Measurements from ENCODE around the gene MYH6.

DNA sequence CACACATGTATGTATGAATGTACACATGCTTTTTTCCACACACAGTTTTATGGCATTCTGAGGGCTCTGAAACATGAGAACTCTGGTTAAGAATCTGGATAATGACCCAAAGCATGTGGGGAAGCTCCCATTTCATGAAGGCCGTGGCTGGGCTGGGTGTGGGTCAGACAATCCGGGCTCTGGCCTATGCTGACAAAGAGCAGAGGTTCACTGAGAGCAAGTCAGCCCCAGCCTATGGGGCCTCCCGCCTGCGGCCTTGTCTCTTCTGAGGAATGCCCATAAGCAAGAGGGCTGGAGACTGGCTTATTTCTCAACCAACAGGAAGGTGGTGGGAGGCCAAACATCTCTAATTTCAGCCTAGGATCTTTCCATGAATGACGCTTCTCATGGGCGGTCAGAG is 8.5 kb downstream of the MYH6 start:
- no peak for TF ChIP-seq POLR2A (IDR thresholded peaks at IDR 0.05)
- TF ChIP-seq, protein P1, sequence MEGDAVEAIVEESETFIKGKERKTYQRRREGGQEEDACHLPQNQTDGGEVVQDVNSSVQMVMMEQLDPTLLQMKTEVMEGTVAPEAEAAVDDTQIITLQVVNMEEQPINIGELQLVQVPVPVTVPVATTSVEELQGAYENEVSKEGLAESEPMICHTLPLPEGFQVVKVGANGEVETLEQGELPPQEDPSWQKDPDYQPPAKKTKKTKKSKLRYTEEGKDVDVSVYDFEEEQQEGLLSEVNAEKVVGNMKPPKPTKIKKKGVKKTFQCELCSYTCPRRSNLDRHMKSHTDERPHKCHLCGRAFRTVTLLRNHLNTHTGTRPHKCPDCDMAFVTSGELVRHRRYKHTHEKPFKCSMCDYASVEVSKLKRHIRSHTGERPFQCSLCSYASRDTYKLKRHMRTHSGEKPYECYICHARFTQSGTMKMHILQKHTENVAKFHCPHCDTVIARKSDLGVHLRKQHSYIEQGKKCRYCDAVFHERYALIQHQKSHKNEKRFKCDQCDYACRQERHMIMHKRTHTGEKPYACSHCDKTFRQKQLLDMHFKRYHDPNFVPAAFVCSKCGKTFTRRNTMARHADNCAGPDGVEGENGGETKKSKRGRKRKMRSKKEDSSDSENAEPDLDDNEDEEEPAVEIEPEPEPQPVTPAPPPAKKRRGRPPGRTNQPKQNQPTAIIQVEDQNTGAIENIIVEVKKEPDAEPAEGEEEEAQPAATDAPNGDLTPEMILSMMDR (IDR thresholded peaks at IDR 0.05): no peak

Data from upper lobe of left lung (tissue), 4 donors.